ENCODE data around the gene VMP1. TPM values are rescaled to one million over a fixed set of nuclear protein-coding genes. Genes with fewer than 3 reads are reported as not detected.
A peak's percentile ranks its signal among the peaks of the same experiment; 100 is the strongest.

Gene VMP1
- 100 to 1,000 TPM in 3 of 4 donors, 10 to 100 TPM in 1; 95.0 to 113 (median 105) TPM for polyA plus RNA-seq (ENCODE audit: insufficient read length in 4 of 4)

DNA sequence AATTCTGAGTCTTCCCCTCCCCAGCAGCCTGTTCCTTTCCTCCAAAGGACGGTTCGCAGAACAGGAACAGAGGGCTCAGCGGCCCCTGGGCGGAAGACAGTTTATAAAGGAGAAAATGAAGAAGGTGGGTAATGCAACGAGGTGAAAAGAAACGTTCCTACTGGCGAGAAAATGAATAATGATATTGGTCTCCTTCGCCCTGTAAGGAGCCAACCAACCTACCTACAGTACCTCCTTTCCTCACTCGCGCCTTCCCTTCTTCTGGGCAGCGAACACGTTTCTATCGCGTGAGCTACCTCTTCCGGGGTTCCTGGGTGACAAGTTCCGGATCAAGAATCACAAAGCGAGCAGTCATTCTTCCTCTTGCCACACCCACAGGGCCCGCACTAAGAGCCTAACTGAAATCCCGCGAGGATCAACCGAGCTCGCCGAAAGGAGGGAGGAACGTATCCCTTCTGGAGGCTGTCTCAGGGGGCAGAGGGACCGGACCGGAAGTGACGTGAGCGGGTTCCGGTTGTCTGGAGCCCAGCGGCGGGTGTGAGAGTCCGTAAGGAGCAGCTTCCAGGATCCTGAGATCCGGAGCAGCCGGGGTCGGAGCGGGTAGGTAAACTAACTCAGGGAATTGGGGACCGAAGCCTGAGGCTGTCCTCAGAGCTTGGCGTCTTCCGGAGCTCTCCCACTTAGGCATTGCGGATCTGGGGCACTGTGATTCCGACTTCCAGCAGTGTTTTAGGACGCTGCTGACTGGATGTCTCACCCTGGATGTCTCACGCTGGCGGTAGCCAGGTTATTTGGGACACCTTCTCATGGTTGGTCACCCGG lies at the start of gene VMP1, which contains the start of gene PTRH2:
Gene VMP1, plus strand, starts transcription at position 506 of the 822 bp plus-strand sequence. CDS start 23,793 bp downstream, outside the sequence.
Gene PTRH2, minus strand, starts transcription at position 282 of the 822 bp plus-strand sequence. CDS start 9,452 bp downstream, outside the sequence.
- DNase-seq (ENCODE audit: low read depth in 4 of 4, low spot score in 3 of 4) = peak; percentile 96 to 100 (median 99)

DNA sequence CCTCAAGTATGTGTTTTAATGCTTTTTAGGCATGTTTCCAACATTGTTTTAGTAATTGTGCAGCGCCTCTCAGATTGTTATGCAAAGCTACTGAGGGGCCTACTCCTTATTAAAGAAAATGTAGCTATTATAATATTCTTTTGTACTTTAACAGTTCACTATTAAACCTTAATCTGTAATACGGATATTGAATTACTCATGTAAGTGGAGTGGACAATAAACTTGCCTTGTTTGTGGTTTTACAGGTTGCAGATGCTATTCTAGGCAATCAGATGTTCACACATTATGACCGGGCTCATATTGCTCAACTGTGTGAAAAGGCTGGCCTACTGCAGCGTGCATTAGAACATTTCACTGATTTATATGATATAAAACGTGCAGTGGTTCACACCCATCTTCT lies 41.2 kb upstream of the VMP1 start:
- no peak for DNase-seq (ENCODE audit: low read depth in 4 of 4, low spot score in 3 of 4)

DNA sequence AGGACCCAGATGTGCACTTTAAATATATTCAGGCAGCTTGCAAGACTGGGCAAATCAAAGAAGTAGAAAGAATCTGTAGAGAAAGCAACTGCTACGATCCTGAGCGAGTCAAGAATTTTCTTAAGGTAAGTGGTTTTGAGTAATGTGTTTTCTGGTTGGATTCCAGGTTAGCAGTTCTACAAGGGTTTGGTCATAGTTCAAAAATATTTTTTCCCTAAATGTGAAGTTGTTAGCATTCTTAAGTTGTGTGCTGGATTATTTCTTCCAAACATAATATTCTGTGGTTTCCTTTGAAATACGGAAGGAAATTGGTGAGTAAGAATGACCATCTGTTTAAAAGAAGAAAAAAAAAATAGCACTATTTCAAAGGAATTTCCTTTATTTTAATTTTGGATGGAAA lies 38.6 kb upstream of the VMP1 start:
- DNase-seq (ENCODE audit: low read depth in 4 of 4, low spot score in 3 of 4) = no peak

DNA sequence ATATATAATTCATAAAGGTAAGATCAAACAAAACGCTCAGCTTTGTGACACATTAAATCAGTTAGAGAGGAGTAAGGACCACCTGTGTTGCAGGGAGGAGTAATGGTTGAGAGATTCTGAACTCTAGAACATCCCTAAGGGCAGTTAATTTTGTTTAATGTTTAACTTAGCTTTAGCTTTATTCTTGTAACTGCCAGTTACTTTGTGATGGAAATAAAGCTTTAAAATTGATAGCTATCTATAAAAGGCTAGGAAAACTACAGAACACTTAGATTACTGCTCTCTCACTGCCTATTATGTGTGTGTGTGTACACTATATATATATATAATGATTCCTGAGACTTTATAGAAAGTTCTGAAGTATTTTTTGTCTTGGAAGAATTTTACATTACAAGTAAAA lies 38.0 kb upstream of the VMP1 start:
- DNase-seq (ENCODE audit: low read depth in 4 of 4, low spot score in 3 of 4) = peak in 3 of 4 donors; percentile 18 to 43 (median 36)

DNA sequence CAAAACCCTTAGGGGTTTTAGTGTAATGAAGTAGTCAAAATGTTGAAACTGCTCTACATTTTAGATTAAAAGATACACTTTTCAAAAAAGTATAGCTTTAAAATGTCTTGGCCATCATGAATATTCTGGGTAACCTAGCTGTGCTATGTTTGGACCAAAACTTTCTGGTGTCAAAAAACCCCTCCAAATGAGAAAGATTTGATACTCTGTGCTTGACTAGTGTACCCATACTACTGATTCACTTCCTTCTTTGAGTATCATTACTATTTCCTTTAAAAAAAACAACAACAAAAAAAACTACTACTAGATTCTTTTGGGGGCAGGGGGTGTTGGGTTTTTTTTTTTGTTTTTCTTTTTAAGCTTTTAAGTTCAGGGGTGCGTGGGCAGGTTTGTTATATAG lies 37.5 kb upstream of the VMP1 start:
- no peak for DNase-seq (ENCODE audit: low read depth in 4 of 4, low spot score in 3 of 4)

DNA sequence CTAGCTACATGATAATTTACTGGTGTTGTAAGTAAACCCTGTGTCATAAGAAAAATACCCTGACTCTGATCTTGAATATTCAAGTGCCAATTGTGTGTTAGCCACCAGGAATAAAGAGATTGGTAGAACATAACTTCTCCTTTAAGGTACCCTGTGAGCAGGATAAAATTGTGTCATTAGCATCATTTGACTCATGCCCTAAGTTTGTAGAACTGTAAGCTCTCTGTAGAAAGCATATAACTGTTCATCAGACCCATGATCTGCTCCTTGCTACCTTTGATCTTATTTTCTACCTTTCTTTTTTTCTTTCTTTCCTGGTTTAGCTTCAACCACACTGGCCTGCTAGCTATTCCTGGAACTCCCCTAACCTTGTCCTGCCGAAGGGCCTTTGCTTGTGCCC lies 36.1 kb upstream of the VMP1 start:
- DNase-seq (ENCODE audit: low read depth in 4 of 4, low spot score in 3 of 4) = no peak

DNA sequence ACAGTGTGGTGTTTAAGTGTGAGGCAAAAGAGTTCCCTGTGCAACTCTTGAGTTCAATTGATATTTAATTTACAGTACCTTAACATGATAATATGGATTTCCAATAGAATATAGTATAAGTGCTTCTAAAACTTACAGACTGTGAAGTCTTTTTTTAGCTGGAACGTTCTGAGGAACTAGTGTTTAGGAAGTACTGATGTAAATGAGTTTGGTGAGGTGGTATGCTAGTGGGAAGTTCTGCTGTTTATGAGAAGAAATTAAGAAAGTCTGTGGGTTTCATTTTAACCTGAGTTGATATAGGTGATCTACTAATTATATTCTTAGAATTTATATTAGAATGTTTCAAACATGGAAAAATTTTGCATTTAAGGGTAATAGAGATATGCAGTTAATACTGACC lies 32.2 kb upstream of the VMP1 start:
- DNase-seq (ENCODE audit: low read depth in 4 of 4, low spot score in 3 of 4) = no peak

DNA sequence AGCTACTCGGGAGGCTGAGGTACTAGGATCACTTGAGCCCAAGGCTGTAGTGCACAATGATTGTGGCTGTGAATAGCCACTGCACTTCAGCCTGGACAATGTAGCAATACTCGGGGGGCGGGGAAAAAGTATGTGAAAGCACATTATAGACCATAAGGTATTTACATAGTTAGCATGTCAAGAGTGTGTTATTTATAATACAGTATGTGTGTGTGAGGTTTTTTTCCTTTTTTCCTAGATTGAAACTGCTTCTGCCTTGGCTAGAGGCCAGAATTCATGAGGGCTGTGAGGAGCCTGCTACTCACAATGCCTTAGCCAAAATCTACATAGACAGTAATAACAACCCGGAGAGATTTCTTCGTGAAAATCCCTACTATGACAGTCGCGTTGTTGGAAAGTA lies 30.7 kb upstream of the VMP1 start:
- no peak for DNase-seq (ENCODE audit: low read depth in 4 of 4, low spot score in 3 of 4)

DNA sequence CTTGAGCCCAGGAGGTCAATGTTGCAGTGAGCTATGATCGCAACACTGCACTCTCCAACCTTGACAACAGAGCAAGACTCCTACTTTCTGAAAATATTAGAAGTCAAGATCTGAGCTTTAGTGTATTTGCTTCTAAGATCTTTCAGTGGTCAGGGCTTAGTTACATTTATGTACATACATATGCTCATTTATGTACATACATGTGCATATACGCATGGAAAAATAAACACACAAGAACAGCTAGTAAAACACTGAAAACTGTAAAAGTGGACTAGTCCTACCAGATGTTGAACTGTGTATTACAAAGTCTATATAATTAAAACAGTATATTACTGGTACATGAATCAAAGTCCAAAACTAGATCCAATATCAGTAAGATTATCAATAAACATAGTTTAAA lies 28.5 kb upstream of the VMP1 start:
- DNase-seq (ENCODE audit: low read depth in 4 of 4, low spot score in 3 of 4) = no peak

DNA sequence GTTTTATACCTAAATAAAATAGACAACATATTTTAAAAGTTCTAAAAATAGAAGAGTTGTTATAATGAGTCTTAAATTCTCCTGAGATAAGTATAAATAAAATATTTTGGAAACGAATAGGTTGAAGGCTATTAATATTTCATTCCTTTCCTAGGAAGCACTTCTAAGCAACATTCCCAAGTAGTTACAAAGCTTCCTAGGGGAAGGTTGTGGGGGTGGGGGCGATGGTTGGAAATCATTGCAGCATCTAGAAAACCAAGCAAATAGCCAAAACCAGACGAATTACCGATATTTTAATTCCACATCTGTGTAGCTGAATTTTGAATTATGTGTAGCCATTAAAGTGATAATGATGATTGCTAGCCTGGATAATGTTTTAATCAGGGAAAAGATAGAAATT lies 27.1 kb upstream of the VMP1 start:
- DNase-seq (ENCODE audit: low read depth in 4 of 4, low spot score in 3 of 4) = no peak

DNA sequence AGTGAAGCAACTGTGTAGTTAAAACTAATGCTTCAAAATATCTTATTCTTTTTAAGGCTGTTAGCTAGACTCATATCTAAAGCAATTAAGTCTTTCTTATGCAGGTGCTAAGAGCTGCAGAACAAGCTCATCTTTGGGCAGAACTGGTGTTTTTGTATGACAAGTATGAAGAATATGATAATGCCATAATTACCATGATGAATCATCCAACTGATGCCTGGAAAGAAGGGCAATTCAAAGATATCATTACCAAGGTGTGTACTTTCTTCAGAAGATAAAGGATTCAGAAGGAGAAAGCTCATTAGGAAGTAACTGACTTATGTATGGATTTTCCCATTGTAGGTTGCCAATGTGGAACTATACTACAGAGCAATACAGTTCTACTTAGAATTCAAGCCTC lies 24.2 kb upstream of the VMP1 start:
- no peak for DNase-seq (ENCODE audit: low read depth in 4 of 4, low spot score in 3 of 4)

DNA sequence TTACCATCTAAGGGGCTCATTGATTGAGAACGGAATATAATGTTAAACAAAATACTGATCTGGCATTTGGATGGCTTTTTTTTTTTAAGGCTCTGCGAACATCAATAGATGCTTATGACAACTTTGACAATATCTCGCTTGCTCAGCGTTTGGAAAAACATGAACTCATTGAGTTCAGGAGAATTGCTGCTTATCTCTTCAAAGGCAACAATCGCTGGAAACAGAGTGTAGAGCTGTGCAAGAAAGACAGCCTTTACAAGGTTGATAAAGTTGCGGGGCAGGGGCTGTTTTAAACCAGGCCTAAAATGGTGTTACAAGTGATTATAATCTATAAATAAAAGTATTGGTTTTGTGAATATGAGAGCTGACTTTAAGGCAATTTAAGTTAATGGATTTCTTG lies 22.5 kb upstream of the VMP1 start:
- DNase-seq (ENCODE audit: low read depth in 4 of 4, low spot score in 3 of 4) = no peak

DNA sequence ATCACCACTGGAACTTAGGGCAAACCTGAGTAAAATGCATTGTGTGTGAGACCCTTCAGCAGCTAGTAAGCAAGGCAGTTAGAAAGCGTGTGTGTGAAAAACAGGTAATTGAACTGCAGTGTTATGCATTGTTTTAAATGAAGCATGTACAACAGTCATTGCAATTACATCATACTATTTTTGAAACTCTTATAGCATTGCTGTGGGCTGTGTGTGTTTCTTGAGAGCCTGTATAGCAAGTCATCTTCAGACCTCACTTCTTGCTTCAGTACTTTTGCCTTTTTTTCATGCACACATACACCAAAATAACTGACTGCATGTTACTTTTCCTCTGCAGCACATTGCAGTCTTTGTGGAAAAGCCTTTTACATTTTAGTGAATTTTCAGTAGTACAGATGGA lies 19.4 kb upstream of the VMP1 start:
- no peak for DNase-seq (ENCODE audit: low read depth in 4 of 4, low spot score in 3 of 4)

DNA sequence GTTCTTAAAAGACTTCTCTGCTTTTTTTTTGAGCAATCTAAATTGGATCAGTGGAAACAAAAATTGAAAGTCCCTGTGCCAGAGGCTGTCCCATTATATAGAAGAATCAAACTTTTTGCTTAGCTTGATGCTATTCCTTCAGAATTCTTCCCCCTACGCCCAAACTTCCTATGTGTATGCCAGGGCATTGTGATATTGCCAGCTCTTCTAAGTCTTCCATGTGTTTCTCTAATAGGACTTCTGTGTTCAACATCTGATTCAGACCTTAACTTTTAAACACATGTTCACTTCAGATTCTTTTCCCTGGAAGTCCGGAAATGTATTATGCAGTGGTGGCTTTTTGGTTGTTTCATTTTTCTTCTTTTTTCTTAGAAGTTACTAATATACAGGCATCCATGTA lies 19.0 kb upstream of the VMP1 start:
- DNase-seq (ENCODE audit: low read depth in 4 of 4, low spot score in 3 of 4) = no peak

DNA sequence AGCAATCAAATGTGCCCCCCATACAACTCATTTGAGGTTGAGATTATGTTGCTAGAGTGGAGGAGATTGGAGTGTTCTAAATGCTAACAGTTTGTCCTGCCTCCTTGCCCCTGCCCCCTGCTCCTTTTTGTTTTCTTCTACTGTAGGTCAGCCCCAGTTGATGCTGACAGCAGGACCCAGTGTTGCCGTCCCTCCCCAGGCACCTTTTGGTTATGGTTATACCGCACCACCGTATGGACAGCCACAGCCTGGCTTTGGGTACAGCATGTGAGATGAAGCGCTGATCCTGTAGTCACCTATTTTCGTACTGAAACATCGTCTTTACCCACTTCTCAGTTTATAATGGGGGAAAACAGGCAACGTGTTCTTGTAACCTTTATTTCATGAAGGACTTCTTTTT lies 13.9 kb upstream of the VMP1 start:
- DNase-seq (ENCODE audit: low read depth in 4 of 4, low spot score in 3 of 4) = no peak

DNA sequence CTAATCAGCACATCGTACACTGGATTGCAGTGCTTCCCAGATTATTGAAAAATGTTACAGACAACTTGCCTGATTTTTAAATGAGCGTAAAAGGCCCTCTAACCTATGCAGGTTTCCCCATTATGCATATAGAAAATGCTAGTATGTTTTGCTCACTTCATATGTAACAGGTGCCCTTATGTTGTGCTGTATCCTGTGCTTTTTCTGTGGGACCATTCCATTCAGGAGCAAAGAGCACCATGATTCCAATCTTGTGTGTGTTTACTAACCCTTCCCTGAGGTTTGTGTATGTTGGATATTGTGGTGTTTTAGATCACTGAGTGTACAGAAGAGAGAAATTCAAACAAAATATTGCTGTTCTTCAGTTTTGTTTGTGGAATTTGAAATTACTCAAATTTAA lies 13.1 kb upstream of the VMP1 start:
- DNase-seq (ENCODE audit: low read depth in 4 of 4, low spot score in 3 of 4) = no peak

DNA sequence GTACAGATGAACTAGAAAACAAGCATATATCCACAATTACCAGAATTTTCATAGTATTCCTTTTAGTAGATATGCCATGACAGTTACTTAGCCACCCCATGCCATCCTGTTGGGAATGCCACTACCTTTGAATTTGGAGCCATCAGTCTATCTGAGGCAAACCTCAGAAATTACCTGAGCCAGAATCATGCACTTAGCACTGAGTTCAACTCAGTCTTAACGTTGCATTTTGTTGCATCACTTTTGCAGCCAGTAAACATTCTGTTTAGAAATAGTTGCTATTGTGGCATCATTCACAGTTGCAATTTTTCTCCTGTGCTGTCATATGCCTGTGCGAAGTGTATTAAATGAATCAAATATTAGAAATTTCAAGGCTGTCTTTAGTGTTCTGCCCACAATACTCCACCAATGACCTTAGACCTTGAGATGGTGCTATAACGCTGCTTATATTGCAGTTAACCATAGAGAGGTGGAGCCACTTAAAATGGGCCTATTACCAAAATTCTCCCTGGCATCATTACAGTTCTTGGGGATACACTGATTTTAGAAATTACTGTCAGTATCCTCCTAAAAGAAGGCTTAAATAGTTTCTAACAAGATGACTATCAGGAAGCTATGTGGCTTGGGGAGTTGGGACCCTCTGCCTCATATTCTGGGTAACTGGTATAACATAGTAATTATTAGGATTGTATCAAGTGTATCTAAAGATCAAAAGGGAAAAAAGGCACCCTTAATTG lies 11.3 kb upstream of the VMP1 start:
- no peak for DNase-seq (ENCODE audit: low read depth in 4 of 4, low spot score in 3 of 4)

DNA sequence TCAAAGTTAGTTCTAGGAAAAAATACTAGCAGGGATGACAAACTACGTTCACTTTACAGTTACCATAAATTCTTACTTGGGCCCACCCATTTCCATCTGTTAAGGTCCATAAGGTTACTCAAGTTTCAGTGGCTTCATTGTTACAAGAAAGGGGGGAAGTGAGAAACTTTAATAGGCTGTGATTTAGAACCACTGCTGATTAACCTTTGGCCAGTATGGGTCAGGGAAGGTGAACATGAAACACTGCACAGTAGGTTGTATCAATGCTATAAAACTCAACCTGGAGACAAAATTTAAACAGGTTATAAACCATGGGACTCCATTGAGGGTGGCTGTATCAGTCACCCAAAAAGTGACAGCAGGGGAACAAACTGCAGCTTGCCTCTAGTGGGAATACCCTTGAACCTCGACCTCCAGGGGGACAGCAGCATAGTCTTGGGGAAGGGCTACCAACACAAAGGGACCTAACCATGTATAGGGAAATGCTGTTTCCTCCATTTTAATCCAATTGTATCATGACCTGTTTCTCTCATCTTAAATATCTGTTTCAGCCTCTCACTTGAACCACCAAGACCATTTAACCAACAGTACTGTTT lies 10.7 kb upstream of the VMP1 start:
- no peak for DNase-seq (ENCODE audit: low read depth in 4 of 4, low spot score in 3 of 4)

DNA sequence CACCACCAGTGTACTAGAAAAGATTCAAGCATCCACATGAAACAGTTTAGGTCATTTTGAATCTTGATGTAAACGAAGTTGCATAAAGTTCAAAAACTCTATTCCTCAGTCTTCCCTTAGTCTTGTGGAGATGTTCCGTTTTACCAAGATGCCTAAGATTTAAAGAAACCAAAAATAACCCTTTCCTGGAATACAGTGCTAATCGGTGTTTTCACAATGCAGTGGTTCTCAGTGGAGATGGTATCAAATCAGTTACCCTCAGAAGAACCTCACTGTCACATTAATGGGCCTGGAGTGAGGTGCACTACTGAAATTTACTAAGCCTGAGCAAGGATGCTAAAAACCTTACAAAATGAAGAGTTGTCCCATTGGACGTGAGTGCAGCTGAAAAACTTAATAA lies 9.3 kb upstream of the VMP1 start:
- DNase-seq (ENCODE audit: low read depth in 4 of 4, low spot score in 3 of 4) = no peak

DNA sequence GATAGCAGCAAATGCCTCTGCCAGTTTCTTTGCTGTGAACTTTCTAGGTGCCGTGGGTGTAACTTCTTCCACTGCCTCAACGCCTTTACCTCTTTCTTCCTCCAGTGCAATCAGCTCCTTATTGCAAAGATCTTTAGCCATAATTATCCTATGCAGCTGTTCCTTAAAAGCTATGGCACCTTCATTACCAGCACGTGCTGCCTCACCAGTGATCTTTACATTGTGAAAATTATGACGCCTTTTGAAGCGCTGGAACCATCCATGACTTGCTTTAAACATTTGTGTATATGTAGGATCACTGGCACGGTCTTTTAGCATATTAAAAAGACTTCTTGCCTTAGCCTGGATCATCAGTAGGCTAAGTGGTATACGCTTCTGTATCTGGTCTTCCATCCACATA lies 8.2 kb upstream of the VMP1 start:
- DNase-seq (ENCODE audit: low read depth in 4 of 4, low spot score in 3 of 4) = no peak

DNA sequence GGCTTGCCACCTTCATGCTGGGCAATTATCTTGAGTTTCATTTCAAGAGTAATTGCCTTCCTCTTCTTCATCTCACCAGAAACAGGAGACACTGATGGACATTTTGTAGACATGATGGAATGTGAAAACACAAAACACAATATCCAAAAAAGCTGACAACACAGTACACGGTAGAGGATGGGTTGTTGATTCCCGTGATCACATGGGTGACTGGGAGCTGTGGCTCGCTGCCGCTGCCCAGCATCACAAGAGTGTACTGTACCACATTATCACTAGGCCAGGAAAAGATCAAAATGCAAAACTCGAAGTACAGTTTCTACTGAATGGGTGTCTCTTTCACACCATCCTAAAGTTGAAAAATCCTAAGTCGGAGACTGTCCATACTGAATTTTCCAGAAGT lies 7.7 kb upstream of the VMP1 start:
- DNase-seq (ENCODE audit: low read depth in 4 of 4, low spot score in 3 of 4) = no peak

DNA sequence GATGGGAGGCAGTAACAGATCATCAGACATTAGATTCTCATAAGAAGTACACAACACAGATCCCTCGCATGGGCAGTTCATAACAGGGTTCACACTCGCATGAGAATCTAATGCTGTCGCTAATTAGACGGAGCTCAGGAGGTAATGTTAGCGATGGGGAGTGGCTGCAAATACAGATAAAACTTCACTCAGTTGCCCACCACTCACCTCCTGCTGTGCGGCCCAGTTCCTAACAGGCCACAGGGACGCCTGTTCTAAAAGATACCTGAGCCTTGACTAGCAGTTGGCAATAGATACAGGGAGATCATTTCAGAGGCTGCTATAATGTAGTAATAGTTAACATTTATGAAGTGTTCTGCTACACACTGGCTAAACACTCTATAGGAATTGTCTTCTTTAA lies 5.2 kb upstream of the VMP1 start:
- no peak for DNase-seq (ENCODE audit: low read depth in 4 of 4, low spot score in 3 of 4)

Data from right renal pelvis (tissue), 4 donors.